Measurements from ENCODE around the gene CTNNA2. TPM values are rescaled to one million over a fixed set of nuclear protein-coding genes. Genes with fewer than 3 reads are reported as not detected.

The CTNNA2 gene
- total RNA-seq, 2 donors from 2014 or later = not detected

DNA sequence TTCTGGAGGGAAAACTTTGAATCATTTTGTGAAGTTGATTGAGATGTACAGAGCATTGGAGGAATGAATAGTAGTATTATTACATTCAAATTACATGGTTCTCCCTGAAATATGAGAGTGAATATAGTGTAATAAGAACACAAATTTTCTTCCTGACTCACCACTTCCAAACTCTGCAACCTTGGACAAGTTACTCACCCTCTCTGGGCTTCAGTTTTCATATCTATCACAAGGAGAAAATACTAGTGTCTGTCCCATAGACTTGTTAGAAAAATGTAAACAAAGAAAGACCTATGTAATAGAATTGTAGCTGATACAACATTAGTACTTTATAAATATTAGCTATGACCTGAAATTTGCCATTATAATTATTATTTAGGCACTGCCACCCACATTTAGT, 640.9 kb downstream of the CTNNA2 start:
- Mint-ChIP-seq H3K4me1 (no peaks in the 10 kb centered on the region), H3K4me3 (no peak overlapping the region)
- ATAC-seq (replicated peaks) = no peak

DNA sequence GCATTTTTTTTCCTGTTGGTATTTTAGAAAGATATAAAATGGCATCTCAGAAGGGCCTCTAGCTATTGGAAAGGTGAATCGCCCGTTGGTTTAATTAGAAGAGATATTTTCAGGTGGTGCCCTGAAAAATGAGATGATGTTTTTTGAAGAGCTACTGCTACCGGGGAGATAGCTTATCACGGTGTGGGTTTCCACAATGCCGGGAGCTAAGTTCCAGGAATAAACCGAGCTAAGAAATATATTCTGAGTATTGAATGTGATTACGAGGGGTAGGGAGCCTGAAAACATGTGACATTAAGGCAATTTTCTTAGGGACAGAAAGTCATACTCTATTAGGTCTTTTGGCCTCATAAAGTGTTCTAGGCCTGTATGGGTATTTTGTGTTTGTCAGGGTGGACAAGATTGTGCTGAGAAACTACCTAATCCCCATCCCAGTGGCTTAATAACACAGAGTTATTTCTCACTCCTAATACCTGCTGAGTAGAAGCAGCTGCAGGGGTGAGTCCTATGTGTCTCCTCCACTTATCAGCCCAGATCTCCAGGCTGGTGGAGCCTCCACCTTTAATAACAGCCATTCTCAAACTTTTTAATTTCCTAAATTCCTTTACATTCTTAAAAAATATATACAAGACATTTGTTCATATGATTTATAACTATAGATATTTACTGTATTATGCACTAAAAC, 641.5 kb downstream of the CTNNA2 start:
- Mint-ChIP-seq H3K4me3 (no peak overlapping the region), H3K36me3 (ENCODE audit: low read depth) (no peaks in the 10 kb centered on the region), H3K27ac (no peak overlapping the region), H3K27me3 (no peaks in the 10 kb centered on the region), H3K9me3 (peaks cover 16% of the 10 kb centered on the region), H3K4me1 (no peaks in the 10 kb centered on the region)
- ATAC-seq (replicated peaks) = no peak

More for the DNA sequence above, 640.9 kb downstream of the CTNNA2 start:
- no peaks in the 10 kb centered on the region for H3K27me3 Mint-ChIP-seq
- H3K36me3 Mint-ChIP-seq (ENCODE audit: low read depth) = no peaks in the 10 kb centered on the region
- H3K27ac Mint-ChIP-seq = no peak overlapping the region
- H3K9me3 Mint-ChIP-seq = peaks cover 16% of the 10 kb centered on the region

DNA sequence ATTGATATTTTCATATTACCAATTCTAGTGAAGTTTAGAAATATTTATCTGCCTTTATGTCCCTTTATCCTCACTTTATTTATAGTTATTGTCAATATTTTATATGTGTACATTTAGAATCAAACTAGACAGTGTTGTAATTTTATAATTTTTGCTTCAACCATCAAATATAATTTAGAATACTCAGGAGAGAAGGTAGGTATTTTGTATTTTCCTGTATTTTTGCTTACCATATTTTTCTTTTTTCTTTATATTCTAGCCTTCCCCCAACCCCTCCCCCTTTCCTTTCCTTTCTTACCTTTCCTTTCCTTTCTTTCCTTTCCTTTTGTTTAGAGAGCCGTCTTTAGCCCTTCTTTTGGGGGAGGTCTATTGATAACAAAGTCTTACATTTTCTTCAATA, 651.5 kb downstream of the CTNNA2 start:
- no peaks in the 10 kb centered on the region for H3K9me3 Mint-ChIP-seq
- H3K4me3 Mint-ChIP-seq = no peak overlapping the region
- H3K27ac Mint-ChIP-seq = no peak overlapping the region
- no peaks in the 10 kb centered on the region for H3K27me3 Mint-ChIP-seq
- ATAC-seq (replicated peaks) = no peak
- H3K4me1 Mint-ChIP-seq = no peaks in the 10 kb centered on the region
- no peaks in the 10 kb centered on the region for H3K36me3 Mint-ChIP-seq (ENCODE audit: low read depth)

DNA sequence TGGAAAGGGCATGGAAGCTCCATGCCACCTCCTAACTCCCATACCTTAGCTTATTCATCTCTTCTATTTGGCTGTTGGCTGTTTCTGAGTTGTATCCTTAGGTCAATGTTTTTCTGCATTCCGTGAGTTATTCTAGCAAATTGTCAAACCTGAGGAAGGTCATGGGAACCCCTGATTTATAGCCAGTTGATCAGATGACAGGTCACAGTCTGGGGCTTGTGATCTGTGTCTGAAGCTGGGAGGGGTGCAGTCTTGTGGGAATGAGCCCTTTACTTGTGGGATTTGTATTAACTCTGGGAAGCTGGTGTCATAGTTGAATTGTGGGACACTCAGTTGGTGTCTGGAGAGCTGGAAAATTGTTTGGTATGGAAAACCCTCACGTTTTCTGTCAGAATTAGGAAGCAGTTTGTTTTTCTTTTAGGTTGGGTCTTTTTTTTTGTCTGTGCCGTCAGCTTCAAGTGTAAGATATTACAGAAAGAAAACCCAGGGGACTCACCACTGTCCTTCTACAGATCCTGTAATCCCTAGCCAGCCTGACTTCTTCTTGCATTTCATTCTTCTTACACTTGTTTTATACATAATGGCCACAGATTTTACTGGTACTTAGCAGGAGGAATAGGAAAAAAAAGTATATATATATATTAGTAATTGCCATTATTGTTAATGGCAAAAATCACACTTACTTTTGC, 653.8 kb downstream of the CTNNA2 start:
- no peaks in the 10 kb centered on the region for H3K36me3 Mint-ChIP-seq (ENCODE audit: low read depth)
- no peak for ATAC-seq (replicated peaks)
- H3K27me3 Mint-ChIP-seq = no peaks in the 10 kb centered on the region
- no peaks in the 10 kb centered on the region for H3K4me1 Mint-ChIP-seq
- H3K9me3 Mint-ChIP-seq = peaks cover 6% of the 10 kb centered on the region
- no peak overlapping the region for H3K27ac Mint-ChIP-seq
- H3K4me3 Mint-ChIP-seq = no peak overlapping the region

DNA sequence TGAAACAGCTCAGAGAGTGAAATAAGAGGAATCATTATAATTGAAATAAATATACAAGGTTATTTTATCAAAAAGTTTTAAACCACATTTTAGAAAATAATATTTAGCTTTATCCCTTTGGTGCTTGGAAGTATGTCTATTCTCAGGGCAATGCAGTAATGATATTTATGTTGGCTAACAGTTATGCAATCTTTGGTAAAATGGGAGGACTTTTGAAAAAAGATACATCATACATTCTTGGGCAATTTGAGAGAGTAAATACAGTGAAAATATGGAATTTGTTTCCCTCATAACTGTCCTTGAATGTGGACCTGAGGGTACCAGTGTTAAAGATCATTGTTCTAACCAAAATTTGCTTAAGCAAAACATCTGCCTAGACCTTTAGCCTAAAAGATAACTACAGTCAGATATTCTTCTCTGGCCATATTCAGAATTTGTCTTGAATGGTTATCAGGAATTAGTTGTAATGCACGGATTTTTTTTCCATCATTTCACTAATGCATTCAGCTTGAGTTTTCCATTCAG, 654.5 kb downstream of the CTNNA2 start:
- Mint-ChIP-seq H3K4me1 (no peaks in the 10 kb centered on the region), H3K36me3 (ENCODE audit: low read depth) (no peaks in the 10 kb centered on the region), H3K4me3 (no peak overlapping the region), H3K27ac (no peak overlapping the region), H3K9me3 (peaks cover 7% of the 10 kb centered on the region), H3K27me3 (no peaks in the 10 kb centered on the region)
- no peak for ATAC-seq (replicated peaks)

DNA sequence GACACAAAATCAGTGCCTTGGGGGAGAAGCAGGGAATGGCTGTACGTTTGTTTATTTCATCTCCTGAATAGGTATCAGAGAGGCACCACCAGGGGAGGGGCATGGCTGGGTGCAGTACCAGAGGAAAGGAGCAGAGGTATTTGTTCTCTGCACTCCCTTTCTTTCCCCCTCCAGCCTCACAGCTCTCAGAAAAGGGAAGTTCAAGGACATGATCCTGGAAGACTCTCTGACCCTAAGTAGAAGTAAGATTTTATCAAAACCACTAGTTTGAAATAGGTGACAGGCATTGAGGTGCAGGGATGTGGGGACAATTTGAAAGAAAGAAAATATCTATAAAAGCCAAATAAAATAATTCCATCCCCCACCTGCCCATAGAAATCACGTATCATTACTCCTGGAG, 655.2 kb downstream of the CTNNA2 start:
- H3K27me3 Mint-ChIP-seq = no peaks in the 10 kb centered on the region
- H3K36me3 Mint-ChIP-seq (ENCODE audit: low read depth) = no peaks in the 10 kb centered on the region
- H3K9me3 Mint-ChIP-seq = peaks cover 7% of the 10 kb centered on the region
- no peak overlapping the region for H3K27ac Mint-ChIP-seq
- no peak for ATAC-seq (replicated peaks)
- no peaks in the 10 kb centered on the region for H3K4me1 Mint-ChIP-seq
- H3K4me3 Mint-ChIP-seq = no peak overlapping the region

DNA sequence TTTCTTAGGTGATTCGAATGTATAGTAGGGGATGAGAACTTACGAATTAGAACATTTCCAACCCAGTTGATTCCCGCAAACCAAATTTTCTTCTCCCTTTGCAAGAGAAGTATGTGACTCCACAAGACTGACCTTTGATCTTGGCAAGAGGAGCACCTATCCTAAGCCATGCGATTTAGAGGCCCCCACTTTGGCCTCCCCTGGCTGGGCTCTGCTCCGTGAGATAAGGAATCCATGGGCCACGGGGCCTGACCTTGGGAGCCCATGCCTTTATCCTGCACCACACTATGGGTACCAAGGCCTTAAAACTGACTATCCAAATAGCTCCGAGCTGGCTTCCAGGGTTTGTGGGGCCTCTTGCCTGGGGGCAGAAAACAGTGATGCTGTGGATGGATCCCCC, 656.0 kb downstream of the CTNNA2 start:
- no peak overlapping the region for H3K4me3 Mint-ChIP-seq
- H3K9me3 Mint-ChIP-seq = peaks cover 7% of the 10 kb centered on the region
- H3K4me1 Mint-ChIP-seq = no peaks in the 10 kb centered on the region
- no peak overlapping the region for H3K27ac Mint-ChIP-seq
- no peaks in the 10 kb centered on the region for H3K27me3 Mint-ChIP-seq
- no peaks in the 10 kb centered on the region for H3K36me3 Mint-ChIP-seq (ENCODE audit: low read depth)
- no peak for ATAC-seq (replicated peaks)

DNA sequence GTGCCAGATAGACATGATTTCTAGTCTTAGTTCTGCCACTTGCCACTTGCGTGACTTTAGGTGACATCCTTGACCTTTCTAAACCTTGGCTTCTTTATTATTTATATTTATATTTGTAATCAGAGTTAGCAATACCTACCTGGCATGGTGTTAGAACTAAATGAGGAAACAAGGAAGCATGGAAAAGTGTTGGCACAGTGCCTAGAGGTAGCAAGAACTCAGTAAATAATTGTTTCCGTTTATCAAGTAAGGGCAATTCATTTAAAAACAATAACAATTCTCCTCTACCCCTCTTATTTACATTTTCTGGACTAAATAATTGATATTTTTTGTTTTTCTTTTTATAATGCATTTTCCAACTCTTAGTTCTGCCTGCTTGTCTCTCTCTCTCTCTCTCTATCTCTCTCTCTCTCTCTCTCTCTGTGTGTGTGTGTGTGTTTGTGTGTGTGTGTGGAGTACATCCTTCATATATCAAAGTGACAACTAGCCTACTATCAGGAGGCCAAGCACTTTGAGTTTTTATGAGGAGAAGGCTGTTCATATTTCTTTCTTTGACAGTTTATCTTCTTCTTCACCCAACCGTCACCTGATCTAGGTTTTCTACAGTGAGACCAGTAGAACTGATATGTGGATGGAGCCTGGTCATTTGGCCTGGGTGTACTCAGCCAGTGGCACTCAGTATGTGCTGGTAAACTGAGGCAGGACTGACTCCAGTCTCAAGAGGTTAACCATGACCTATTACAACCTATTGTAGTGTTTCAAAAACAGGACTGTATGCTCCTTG, 657.2 kb downstream of the CTNNA2 start:
- H3K9me3 Mint-ChIP-seq = peaks cover 18% of the 10 kb centered on the region
- H3K27ac Mint-ChIP-seq = no peak overlapping the region
- no peak overlapping the region for H3K4me3 Mint-ChIP-seq
- no peaks in the 10 kb centered on the region for H3K4me1 Mint-ChIP-seq
- no peak for ATAC-seq (replicated peaks)
- no peaks in the 10 kb centered on the region for H3K27me3 Mint-ChIP-seq
- H3K36me3 Mint-ChIP-seq (ENCODE audit: low read depth) = no peaks in the 10 kb centered on the region

DNA sequence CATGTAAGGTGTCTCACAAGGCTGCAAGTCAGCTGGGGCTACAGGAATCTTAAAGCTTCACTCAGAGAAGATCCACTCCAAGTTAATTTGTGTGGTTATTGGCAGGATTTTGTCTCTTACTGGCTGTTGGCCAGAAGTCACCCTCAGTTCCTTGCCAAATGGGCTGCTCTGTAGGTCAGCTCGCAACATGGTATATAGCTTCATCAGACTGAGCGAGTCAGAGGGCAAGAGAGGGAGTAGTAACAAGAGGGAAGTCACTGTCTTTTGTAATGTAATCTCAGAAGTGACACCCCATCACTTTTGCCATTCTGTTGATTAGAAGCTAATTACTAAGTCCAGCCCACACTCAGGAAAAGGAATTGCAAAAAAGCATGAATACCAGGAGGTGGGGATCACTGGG, 672.2 kb downstream of the CTNNA2 start:
- Mint-ChIP-seq H3K27me3 (no peaks in the 10 kb centered on the region), H3K9me3 (peaks cover 12% of the 10 kb centered on the region), H3K36me3 (ENCODE audit: low read depth) (no peaks in the 10 kb centered on the region), H3K4me3 (no peak overlapping the region), H3K27ac (no peak overlapping the region), H3K4me1 (no peaks in the 10 kb centered on the region)
- no peak for ATAC-seq (replicated peaks)

DNA sequence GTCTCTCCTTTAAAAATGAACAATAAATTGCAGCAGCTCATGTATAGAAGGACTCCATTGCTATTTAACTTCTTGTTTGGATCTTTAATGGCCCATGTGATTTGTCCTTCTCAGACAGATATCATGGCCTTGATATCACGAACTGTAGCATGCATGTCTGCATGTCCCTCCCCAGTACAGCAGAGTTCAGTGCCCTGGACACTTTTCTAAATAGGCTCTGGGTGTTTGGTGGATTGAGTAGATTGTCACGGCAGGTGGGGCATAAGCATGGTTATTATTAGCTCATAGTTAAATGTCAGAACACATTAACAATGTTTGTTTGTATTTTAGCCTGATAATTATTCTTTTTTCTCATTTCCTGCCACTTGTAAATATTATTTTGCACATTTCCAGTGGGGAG, 673.4 kb downstream of the CTNNA2 start:
- no peak overlapping the region for H3K27ac Mint-ChIP-seq
- no peak for ATAC-seq (replicated peaks)
- no peaks in the 10 kb centered on the region for H3K27me3 Mint-ChIP-seq
- H3K9me3 Mint-ChIP-seq = peaks cover 4% of the 10 kb centered on the region
- no peaks in the 10 kb centered on the region for H3K36me3 Mint-ChIP-seq (ENCODE audit: low read depth)
- no peaks in the 10 kb centered on the region for H3K4me1 Mint-ChIP-seq
- no peak overlapping the region for H3K4me3 Mint-ChIP-seq

DNA sequence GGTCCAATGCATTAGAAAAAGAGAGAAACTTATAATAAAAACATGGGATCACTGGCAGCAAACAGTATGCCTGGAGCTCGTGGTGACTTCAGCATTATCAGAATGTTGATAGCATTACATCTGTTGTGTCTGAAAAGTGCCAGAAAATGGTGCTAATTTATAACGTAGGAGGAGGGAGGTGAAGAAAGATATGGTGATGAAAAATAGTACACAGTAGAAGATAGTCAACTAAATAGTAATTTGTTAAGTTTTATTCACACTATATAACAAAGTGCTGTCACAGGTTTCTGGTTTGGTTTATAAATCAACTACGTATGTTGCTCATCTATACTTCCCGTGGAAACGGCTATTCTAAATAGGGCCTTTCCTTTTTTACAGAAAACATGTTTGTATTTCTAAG, 674.3 kb downstream of the CTNNA2 start:
- peaks cover 4% of the 10 kb centered on the region for H3K9me3 Mint-ChIP-seq
- H3K36me3 Mint-ChIP-seq (ENCODE audit: low read depth) = no peaks in the 10 kb centered on the region
- H3K4me1 Mint-ChIP-seq = no peaks in the 10 kb centered on the region
- no peak for ATAC-seq (replicated peaks)
- H3K27me3 Mint-ChIP-seq = no peaks in the 10 kb centered on the region
- no peak overlapping the region for H3K4me3 Mint-ChIP-seq
- H3K27ac Mint-ChIP-seq = no peak overlapping the region

DNA sequence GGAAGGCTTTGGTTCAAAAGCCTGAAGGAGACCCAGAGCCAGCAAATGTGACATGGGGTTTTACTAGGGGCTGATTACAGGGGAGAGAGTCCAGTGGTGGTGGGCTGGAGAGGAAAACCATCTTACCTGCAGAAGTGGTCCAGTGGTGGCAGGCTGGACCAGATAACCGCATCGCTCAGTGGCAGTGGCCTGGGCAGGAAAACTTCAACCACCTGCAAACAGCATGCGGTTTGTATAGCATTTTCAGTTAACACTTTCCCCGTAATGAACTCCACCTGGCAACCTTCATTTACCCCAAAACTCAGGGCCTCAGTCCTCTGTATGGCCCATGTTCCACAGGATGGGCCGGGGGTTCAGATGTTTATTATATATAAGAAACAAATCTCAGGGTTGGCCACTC, 677.3 kb downstream of the CTNNA2 start:
- no peak for ATAC-seq (replicated peaks)
- Mint-ChIP-seq H3K9me3 (no peaks in the 10 kb centered on the region), H3K4me3 (no peak overlapping the region), H3K36me3 (ENCODE audit: low read depth) (no peaks in the 10 kb centered on the region), H3K27ac (no peak overlapping the region), H3K27me3 (no peaks in the 10 kb centered on the region), H3K4me1 (no peaks in the 10 kb centered on the region)

DNA sequence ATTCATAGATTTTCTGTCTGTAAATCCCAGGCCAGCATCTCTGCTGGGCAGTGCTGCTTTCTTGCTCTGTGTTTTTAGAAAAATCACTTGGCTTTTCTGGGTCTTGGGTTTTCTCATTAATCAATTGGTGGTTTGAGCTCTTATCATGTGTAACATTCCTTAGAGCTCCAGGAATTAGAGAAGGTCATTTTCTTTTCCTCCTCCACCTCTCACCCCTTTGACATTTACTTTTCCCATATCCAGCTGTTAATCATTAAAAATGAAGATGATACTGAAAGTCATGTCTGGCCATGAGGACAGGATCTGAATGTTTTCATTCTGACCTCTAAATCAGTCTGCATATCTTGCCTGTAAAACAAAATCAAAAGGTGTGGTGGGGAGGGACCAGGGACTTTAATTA, 680.7 kb downstream of the CTNNA2 start:
- Mint-ChIP-seq H3K4me3 (no peak overlapping the region), H3K27me3 (no peaks in the 10 kb centered on the region), H3K4me1 (no peaks in the 10 kb centered on the region), H3K36me3 (ENCODE audit: low read depth) (no peaks in the 10 kb centered on the region), H3K27ac (no peak overlapping the region), H3K9me3 (peaks cover 6% of the 10 kb centered on the region)
- no peak for ATAC-seq (replicated peaks)

DNA sequence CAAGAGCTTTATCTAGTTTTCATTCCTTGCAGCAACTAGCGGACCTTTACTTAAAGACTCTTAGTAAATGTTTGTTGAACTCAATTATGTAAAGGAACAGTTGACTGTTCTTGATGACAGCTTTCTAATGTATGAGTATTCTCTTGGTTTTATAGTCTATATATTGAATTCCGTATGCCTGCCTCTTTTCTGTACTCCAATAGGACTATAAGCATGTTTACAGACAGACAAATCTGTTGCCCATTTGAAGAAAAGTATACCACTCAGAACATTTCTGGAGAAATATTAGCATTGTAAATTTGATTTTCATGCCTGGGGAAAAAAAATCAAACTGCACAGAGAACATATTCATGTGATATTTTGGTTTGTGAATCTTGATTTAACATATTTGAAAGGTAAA, 682.2 kb downstream of the CTNNA2 start:
- no peaks in the 10 kb centered on the region for H3K27me3 Mint-ChIP-seq
- peaks cover 10% of the 10 kb centered on the region for H3K9me3 Mint-ChIP-seq
- H3K4me1 Mint-ChIP-seq = no peaks in the 10 kb centered on the region
- no peak for ATAC-seq (replicated peaks)
- no peak overlapping the region for H3K27ac Mint-ChIP-seq
- H3K4me3 Mint-ChIP-seq = no peak overlapping the region
- no peaks in the 10 kb centered on the region for H3K36me3 Mint-ChIP-seq (ENCODE audit: low read depth)

DNA sequence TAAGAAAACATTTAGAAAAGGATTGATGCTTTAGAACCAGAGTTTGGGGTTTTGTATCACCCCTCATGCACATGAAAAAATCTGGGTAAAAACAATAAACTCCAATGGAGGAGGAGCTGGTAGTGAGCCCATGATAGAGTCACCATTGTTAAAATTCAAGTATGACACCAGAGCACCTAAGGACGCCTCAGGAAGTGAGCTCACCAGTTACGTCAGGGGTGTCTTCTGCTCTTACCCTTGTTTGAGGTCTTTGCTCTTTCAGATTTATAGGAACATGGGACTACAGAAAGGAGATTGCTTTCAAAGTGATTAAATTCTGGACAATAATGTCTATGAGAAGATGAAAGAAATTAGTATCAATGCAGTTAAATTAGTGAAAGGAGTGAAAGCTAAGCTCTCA, 685.2 kb downstream of the CTNNA2 start:
- H3K27ac Mint-ChIP-seq = no peak overlapping the region
- no peaks in the 10 kb centered on the region for H3K27me3 Mint-ChIP-seq
- H3K4me1 Mint-ChIP-seq = no peaks in the 10 kb centered on the region
- no peaks in the 10 kb centered on the region for H3K36me3 Mint-ChIP-seq (ENCODE audit: low read depth)
- no peak overlapping the region for H3K4me3 Mint-ChIP-seq
- peaks cover 20% of the 10 kb centered on the region for H3K9me3 Mint-ChIP-seq
- ATAC-seq (replicated peaks) = no peak

All from activated T-helper 17 cell treated with anti-CD3 and anti-CD28 coated beads, Interleukin-2, amount 50 U/mL, for 72 hours (primary cell).